Measurements from ENCODE around the gene USP9X. TPM values are rescaled to one million over a fixed set of nuclear protein-coding genes. Genes with fewer than 3 reads are reported as not detected.
"Not testable (repeated sequence)": the region's sequence is repeated elsewhere in the genome, so short reads cannot be mapped to it uniquely, and the experiment has no call there.

The USP9X gene
- total RNA-seq, 1 experiment from 2014 or later, result 123 TPM

- H3K36me3 ChIP-seq (replicated peaks; ENCODE audit: control insufficient read depth, insufficient read depth, low read length), result peaks cover 16% of the 10 kb centered on the region
- DNase-seq; H3K27me3 ChIP-seq (ENCODE audit: control insufficient read depth, insufficient read depth, low read length); H3K4me3 ChIP-seq (ENCODE audit: insufficient read depth, low read depth, low read length): not testable (repeated sequence)
Measured at GRCh38 chrX:41234471-41234870, 149.2 kb downstream of the USP9X start.

DNA sequence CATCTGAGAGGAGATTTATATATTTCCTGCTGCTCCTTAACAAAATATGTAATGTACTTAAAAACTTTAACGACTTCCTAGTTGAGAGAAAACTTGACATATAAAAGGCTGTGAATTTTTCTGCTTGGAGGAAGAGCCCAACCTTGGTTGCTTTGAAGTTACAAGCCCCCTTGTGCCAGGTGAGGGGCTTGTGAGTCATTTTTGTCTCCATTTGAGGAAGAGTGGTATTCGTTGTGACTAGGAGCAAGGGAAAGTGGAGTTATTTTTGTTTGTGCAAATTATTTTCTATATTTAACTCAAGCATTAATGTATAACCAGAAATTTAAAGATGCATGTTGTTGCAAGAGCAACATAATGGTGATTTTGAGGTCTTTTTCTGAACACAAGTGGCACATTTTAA lies 149.7 kb downstream of the USP9X start:
- H3K4me3 ChIP-seq (ENCODE audit: insufficient read depth, low read depth, low read length), result no peak overlapping the region
- DNase-seq, result no peak
- peaks cover 14% of the 10 kb centered on the region for H3K36me3 ChIP-seq (replicated peaks; ENCODE audit: control insufficient read depth, insufficient read depth, low read length)

GRCh38 chrX:41236629-41237028 lies 151.4 kb downstream of the USP9X start:
- no peak overlapping the region for H3K4me3 ChIP-seq (ENCODE audit: insufficient read depth, low read depth, low read length)
- no peaks in the 10 kb centered on the region for H3K27me3 ChIP-seq (ENCODE audit: control insufficient read depth, insufficient read depth, low read length)
- no peak for DNase-seq
- H3K36me3 ChIP-seq (replicated peaks; ENCODE audit: control insufficient read depth, insufficient read depth, low read length), result peaks cover 7% of the 10 kb centered on the region

More for the DNA sequence above, 149.7 kb downstream of the USP9X start:
- no peaks in the 10 kb centered on the region for H3K27me3 ChIP-seq (ENCODE audit: control insufficient read depth, insufficient read depth, low read length)

GRCh38 chrX:41240509-41240908 lies 155.3 kb downstream of the USP9X start:
- no peaks in the 10 kb centered on the region for H3K27me3 ChIP-seq (ENCODE audit: control insufficient read depth, insufficient read depth, low read length)
- DNase-seq, result no peak
- no peak overlapping the region for H3K4me3 ChIP-seq (ENCODE audit: insufficient read depth, low read depth, low read length)
- H3K36me3 ChIP-seq (replicated peaks; ENCODE audit: control insufficient read depth, insufficient read depth, low read length), result no peaks in the 10 kb centered on the region

DNA sequence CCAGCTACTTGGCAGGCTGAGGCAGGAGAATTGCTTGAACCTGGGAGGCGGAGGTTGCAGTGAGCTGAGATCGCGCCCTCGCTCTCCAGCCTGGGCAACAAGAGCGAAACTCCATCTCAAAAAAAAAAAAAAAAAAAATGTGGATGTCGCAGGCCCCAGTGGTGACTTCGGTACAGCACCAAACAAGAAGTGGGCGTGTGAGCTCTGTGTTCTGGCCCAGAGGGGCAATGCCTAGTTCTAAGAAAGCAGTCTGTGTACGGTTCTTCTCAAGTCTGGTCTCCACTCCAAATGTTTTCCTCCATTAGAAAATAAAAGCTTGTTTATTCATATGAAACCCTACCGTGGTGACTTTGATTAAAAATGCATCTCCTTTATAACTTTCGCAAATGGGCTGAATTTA lies 156.7 kb downstream of the USP9X start:
- H3K27me3 ChIP-seq (ENCODE audit: control insufficient read depth, insufficient read depth, low read length), result no peaks in the 10 kb centered on the region
- no peaks in the 10 kb centered on the region for H3K36me3 ChIP-seq (replicated peaks; ENCODE audit: control insufficient read depth, insufficient read depth, low read length)
- no peak overlapping the region for H3K4me3 ChIP-seq (ENCODE audit: insufficient read depth, low read depth, low read length)
- DNase-seq, result peak; percentile 48

DNA sequence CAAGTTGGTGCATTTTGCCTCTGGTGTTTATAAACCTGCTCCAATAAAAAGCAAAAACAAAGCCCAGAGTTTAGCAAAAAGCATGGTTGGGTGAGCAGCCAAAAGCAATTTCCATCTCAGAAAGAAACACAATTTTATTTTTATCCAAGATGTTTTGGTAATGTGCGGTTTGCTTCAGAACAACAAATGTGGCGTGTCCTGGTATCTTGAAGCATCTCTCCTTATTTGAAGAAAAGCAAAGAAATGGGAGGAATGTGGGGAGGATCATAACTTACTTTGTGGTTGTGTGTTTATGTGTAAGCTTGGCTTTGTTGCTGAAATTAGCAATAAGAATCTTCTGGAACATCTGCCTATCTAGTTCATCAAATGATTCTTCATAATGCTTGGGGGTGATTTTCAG lies 160.4 kb downstream of the USP9X start:
- Histone ChIP-seq H3K4me3 (ENCODE audit: insufficient read depth, low read depth, low read length) (no peak overlapping the region), H3K36me3 (replicated peaks; ENCODE audit: control insufficient read depth, insufficient read depth, low read length) (no peaks in the 10 kb centered on the region), H3K27me3 (ENCODE audit: control insufficient read depth, insufficient read depth, low read length) (no peaks in the 10 kb centered on the region)
- DNase-seq, result no peak

DNA sequence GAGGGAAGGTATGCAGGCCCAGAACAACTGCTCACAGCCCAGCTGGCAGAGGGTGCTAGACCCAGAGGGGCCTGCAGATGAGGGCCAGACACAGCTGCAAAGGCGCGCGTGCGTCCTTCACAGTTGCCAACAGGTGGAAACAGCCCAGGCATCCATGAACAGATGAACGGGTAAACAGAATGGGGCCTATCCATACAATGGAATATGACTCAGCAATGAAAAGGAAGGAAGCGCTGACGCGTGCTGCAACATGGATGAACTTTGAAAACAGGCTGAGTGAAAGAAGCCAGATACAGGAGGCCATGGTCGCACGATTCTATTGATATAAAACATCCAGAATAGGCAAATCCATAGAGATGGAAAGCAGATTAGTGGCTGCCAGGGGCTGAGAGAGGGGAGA lies 165.6 kb downstream of the USP9X start:
- no peak for DNase-seq
- no peaks in the 10 kb centered on the region; the same call in 1 of the 2 replicates for H3K27me3 ChIP-seq (ENCODE audit: control insufficient read depth, insufficient read depth, low read length)
- H3K36me3 ChIP-seq (replicated peaks; ENCODE audit: control insufficient read depth, insufficient read depth, low read length), result no peaks in the 10 kb centered on the region
- no peak overlapping the region for H3K4me3 ChIP-seq (ENCODE audit: insufficient read depth, low read depth, low read length)

DNA sequence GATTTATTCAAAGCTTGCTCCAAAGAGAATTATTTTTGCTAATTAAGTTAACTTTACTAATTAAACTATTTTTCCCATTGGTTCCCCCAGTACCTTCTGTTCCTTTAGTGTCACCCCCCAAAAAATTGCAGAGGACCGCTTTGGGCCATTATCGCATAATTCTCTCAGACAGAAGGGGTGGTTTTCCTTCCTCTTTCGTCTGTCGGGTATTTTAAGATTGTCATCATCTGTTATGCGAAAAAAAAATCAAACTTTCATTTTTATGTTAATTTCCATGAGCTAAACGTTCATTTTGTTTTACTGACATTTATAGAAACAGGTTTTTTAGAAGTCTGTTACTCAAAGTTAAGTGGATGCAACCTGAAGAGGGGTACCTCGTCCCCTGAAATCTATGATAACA lies 172.6 kb downstream of the USP9X start:
- Histone ChIP-seq H3K4me3 (ENCODE audit: insufficient read depth, low read depth, low read length) (no peak overlapping the region), H3K36me3 (replicated peaks; ENCODE audit: control insufficient read depth, insufficient read depth, low read length) (no peaks in the 10 kb centered on the region), H3K27me3 (ENCODE audit: control insufficient read depth, insufficient read depth, low read length) (no peaks in the 10 kb centered on the region; the same call in 1 of the 2 replicates)
- DNase-seq, result no peak

GRCh38 chrX:41258226-41258625 lies 173.0 kb downstream of the USP9X start:
- Histone ChIP-seq H3K4me3 (ENCODE audit: insufficient read depth, low read depth, low read length) (no peak overlapping the region), H3K27me3 (ENCODE audit: control insufficient read depth, insufficient read depth, low read length) (no peaks in the 10 kb centered on the region; the same call in 1 of the 2 replicates), H3K36me3 (replicated peaks; ENCODE audit: control insufficient read depth, insufficient read depth, low read length) (no peaks in the 10 kb centered on the region)
- no peak for DNase-seq

DNA sequence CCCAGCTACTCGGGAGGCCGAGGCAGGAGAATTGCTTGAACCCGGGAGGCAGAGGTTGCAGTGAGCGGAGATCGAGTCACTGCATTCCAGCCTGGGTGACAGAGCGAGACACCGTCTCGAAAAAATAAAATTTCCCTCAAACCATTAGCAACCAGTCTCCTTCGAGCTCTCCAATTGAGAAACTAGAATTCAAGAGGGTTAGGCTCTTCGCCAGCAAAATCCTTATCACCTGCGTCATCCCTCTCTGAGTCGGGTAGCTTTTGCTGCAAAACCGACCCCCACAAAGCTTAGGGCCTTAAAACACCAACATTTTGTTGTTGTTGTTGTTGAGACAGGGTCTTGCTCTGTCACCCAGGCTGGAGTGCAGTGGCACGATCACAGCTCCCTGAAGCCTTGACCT lies 173.6 kb downstream of the USP9X start:
- no peak overlapping the region for H3K4me3 ChIP-seq (ENCODE audit: insufficient read depth, low read depth, low read length)
- no peak for DNase-seq
- no peaks in the 10 kb centered on the region for H3K27me3 ChIP-seq (ENCODE audit: control insufficient read depth, insufficient read depth, low read length)
- no peaks in the 10 kb centered on the region for H3K36me3 ChIP-seq (replicated peaks; ENCODE audit: control insufficient read depth, insufficient read depth, low read length)

DNA sequence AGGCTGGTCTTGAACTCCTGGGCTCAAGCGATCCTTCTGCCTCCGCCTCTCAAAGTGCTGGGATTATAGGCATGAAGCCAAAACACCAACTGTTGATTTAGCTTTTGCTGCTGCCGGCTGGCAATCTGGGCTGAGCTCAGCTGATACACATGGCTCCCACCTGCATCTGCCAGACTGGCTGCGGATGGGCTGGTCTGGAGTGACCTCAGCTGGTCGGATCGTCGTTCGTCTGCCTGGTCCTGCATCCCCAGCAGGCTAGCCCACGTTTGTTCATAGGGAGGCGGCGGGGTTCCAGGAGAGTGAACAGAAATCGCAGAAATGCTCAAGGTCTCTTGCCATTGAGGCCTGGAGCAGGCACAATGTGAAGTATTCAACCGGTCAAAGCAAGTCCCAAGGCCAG lies 174.3 kb downstream of the USP9X start:
- H3K4me3 ChIP-seq (ENCODE audit: insufficient read depth, low read depth, low read length), result no peak overlapping the region
- no peak for DNase-seq
- H3K36me3 ChIP-seq (replicated peaks; ENCODE audit: control insufficient read depth, insufficient read depth, low read length), result no peaks in the 10 kb centered on the region
- no peaks in the 10 kb centered on the region for H3K27me3 ChIP-seq (ENCODE audit: control insufficient read depth, insufficient read depth, low read length)

DNA sequence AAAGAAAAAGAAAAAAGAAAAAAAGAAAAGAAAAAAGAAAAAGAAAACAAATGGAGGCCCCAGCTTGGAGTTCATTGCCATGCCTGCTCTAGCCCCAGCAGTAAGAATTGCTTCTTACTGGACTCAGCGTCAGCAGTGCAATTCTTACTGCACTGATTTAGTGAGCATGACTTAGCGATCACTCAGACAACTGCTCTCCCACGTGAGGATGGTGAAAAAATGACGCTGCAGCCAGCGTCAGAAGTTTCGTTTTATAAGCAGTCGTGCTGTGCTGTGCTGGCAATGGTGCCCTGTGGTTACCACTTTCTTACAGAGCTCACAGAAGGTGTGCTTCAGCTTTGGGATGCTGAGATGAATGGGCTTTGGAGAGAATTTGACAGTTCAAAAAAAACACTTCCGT lies 180.4 kb downstream of the USP9X start:
- no peak overlapping the region for H3K4me3 ChIP-seq (ENCODE audit: insufficient read depth, low read depth, low read length)
- no peaks in the 10 kb centered on the region for H3K36me3 ChIP-seq (replicated peaks; ENCODE audit: control insufficient read depth, insufficient read depth, low read length)
- no peak for DNase-seq
- no peaks in the 10 kb centered on the region for H3K27me3 ChIP-seq (ENCODE audit: control insufficient read depth, insufficient read depth, low read length)

GRCh38 chrX:41273638-41274037 lies 188.4 kb downstream of the USP9X start:
- no peaks in the 10 kb centered on the region for H3K27me3 ChIP-seq (ENCODE audit: control insufficient read depth, insufficient read depth, low read length)
- no peaks in the 10 kb centered on the region for H3K36me3 ChIP-seq (replicated peaks; ENCODE audit: control insufficient read depth, insufficient read depth, low read length)
- no peak for DNase-seq
- H3K4me3 ChIP-seq (ENCODE audit: insufficient read depth, low read depth, low read length), result no peak overlapping the region

GRCh38 chrX:41275661-41276609 lies 190.7 kb downstream of the USP9X start:
- no peaks in the 10 kb centered on the region for H3K36me3 ChIP-seq (replicated peaks; ENCODE audit: control insufficient read depth, insufficient read depth, low read length)
- DNase-seq, result peak; percentile 92
- no peaks in the 10 kb centered on the region for H3K27me3 ChIP-seq (ENCODE audit: control insufficient read depth, insufficient read depth, low read length)
- peak overlapping the region; percentile 68 for H3K4me3 ChIP-seq (ENCODE audit: insufficient read depth, low read depth, low read length)

DNA sequence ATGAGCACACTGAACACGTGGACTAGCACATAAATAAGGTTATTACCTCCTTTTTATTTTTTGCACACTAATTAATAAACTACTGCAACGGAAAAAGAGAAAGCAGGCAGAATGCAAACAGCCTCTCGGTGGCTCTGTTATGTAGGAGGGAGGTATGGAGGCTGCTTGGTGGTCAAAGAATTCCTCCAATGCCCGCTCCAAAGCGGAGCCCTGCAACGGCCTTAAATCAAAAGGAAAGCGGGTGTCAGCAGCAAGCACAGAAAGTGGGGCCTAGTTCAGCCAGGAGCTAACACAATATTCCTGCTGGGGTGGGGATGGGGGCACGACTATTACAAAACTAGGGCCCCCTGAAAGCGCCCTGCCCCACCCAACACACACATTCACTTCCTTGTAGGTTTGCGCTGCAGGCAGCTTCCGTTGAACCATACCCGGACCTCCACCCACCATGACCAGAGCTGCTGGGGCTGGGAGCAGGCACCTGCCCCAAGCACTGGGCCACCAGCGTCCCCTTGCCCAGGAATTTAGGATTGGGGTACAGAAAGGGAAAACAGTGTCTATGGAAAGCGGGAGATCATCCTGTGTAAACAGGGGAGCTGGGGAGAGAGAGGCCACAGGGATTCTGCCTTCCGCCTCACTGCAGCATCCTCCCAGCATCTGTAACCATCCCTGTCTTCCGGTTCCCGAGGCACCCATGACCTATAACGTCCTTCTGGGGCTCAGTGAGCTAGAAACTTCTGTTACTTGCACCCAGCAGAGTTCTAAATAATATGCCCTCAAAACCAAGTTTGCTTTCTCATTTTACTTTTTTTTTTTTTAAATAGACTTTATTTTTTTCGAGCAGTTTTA lies 191.6 kb downstream of the USP9X start:
- Histone ChIP-seq H3K4me3 (ENCODE audit: insufficient read depth, low read depth, low read length) (peak overlapping the region; percentile 68), H3K27me3 (ENCODE audit: control insufficient read depth, insufficient read depth, low read length) (no peaks in the 10 kb centered on the region), H3K36me3 (replicated peaks; ENCODE audit: control insufficient read depth, insufficient read depth, low read length) (no peaks in the 10 kb centered on the region)
- DNase-seq, result peak; percentile 66

All from H7 (cell line).